Transverse colon (tissue), 3 donors: ENCODE data around the gene DHRSX.

ENCODE experiments used
- POLR2A ChIP-seq: fragments of 450-650 bp; IDR thresholded peaks from one replicate; pipeline ENCODE4 v1.6.1; 2016; ENCODE audit warnings: antibody characterized with exemption, mild to moderate bottlenecking, moderate library complexity
- TF ChIP-seq, protein P1 (sequence below), 5 experiments: fragments of 200-600 bp in 3 of 5; fragments of 450-650 bp in 2 of 5; sonication (generic) in 3 of 5; IDR thresholded peaks; 1 replicate in 2 of 5; 2 replicates in 3 of 5; pipeline ENCODE4 v1.5.1; 2016 to 2017; ENCODE audit warnings: antibody characterized with exemption in 5 of 5, inconsistent platforms in 3 of 5, mild to moderate bottlenecking in 2 of 5, moderate library complexity in 1 of 5

DNA sequence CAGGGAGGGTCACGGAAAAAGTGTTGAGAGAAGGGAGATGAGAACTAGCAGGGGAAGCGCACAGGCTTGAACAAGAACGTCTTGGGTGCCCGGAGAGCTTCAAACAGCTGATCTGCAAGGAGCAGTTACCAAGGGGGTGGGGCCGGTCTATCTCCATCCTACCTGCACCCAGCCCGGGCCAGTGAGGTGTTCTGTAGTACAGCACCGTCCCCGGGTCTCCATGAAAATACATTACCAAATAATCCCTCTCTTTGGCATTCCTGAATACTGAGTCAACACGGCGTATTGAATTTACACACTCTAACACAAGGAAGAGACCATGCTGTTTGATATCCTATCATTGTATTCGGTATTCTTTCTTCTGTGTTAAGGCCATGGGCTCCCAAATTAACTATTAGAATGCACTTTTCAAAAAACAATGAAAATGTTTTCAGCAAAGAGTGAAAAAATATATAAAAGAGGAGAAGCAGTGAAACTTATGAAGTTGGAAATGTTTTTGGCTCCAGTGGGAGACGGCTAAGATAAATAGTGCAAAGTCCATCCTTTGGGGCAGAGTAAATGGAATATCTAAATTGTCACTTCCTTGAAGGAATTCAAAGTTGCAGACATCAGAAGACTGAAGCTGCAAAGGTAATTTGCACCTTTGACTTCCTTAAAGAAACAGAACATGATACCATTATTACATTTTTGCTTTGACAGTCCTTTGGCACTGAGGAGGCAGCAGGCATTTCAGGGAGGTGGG lies 90.3 kb downstream of the DHRSX start:
- TF ChIP-seq, protein P1, sequence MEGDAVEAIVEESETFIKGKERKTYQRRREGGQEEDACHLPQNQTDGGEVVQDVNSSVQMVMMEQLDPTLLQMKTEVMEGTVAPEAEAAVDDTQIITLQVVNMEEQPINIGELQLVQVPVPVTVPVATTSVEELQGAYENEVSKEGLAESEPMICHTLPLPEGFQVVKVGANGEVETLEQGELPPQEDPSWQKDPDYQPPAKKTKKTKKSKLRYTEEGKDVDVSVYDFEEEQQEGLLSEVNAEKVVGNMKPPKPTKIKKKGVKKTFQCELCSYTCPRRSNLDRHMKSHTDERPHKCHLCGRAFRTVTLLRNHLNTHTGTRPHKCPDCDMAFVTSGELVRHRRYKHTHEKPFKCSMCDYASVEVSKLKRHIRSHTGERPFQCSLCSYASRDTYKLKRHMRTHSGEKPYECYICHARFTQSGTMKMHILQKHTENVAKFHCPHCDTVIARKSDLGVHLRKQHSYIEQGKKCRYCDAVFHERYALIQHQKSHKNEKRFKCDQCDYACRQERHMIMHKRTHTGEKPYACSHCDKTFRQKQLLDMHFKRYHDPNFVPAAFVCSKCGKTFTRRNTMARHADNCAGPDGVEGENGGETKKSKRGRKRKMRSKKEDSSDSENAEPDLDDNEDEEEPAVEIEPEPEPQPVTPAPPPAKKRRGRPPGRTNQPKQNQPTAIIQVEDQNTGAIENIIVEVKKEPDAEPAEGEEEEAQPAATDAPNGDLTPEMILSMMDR (IDR thresholded peaks at IDR 0.05): no peak
- no peak for TF ChIP-seq POLR2A
